ENCODE data around the gene MAPKAP1. TPM values are rescaled to one million over a fixed set of nuclear protein-coding genes. Genes with fewer than 3 reads are reported as not detected.
A peak's percentile ranks its signal among the peaks of the same experiment; 100 is the strongest.

Gene MAPKAP1
- total and polyA plus RNA-seq, 9 of the 15 experiments (the other 6 are each of a cell fraction or from before 2014, with no cell fraction given) = 2.6 to 82.1 (median 61.1) TPM

DNA sequence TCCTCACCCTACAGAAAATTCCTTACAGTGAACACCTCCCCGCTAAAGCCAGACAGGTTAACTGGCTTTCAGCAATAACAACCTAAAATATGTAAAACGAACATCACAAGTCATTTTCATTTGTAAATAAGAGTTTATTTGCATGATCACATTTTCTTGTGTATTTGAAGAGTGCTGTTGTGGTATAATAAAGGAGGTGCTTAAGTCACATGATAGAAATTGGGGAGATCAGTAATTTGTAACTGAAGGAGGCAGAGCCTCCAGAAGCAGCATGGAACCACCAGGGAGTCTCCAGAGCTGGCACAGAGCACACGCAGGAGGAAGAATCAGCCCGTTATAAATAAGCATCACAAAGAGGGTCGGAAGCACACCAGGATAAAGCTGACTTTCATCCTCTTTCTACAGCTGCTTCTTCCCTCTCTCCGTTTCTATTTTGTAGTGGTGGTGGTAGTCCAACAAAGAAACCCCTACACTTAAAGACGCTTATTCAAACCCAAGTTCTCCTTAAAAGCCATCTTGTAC, 210.6 kb downstream of the MAPKAP1 start:
- Histone ChIP-seq H3K4me1 (replicated peaks in 1 of 2; ENCODE audit: control insufficient read depth in 2 of 2, insufficient read depth in 2 of 2, low read length in 2 of 2) (no peaks in the 10 kb centered on the region), H3K79me2 (ENCODE audit: control insufficient read depth, insufficient read depth, low read length) (no peaks in the 10 kb centered on the region), H3K9ac (ENCODE audit: insufficient read depth in 1 of 2, low read depth in 2 of 2, low read length in 2 of 2) (no peak overlapping the region), H3K27ac (ENCODE audit: extremely low read depth, low read depth, low read length) (no peak overlapping the region), H2AFZ (ENCODE audit: low read depth, low read length) (no peak overlapping the region), H3K36me3 (ENCODE audit: control insufficient read depth, insufficient read depth, low read length) (no peaks in the 10 kb centered on the region), H3K4me3 (no peak overlapping the region), H3K9me1 (ENCODE audit: control insufficient read depth, insufficient read depth, low read length) (no peaks in the 10 kb centered on the region), H4K20me1 (replicated peaks; ENCODE audit: control insufficient read depth, insufficient read depth, low read length) (no peaks in the 10 kb centered on the region), H3K9me3 (replicated peaks; ENCODE audit: control insufficient read depth, insufficient read depth, low read depth, low read length) (no peaks in the 10 kb centered on the region), H3K27me3 (ENCODE audit: control insufficient read depth in 2 of 2, insufficient read depth in 2 of 2, low read length in 2 of 2) (no peaks in the 10 kb centered on the region), H3K4me2 (ENCODE audit: insufficient read depth, low read length) (no peak overlapping the region)
- no peak for TF ChIP-seq KDM2B (CRISPR knock-in tag; IDR thresholded peaks at IDR 0.05)
- TF ChIP-seq, protein P1, sequence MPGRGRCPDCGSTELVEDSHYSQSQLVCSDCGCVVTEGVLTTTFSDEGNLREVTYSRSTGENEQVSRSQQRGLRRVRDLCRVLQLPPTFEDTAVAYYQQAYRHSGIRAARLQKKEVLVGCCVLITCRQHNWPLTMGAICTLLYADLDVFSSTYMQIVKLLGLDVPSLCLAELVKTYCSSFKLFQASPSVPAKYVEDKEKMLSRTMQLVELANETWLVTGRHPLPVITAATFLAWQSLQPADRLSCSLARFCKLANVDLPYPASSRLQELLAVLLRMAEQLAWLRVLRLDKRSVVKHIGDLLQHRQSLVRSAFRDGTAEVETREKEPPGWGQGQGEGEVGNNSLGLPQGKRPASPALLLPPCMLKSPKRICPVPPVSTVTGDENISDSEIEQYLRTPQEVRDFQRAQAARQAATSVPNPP (IDR thresholded peaks at IDR 0.05; ENCODE audit: borderline replicate concordance, insufficient read depth, insufficient read length) = no peak
- no peak for TF ChIP-seq ELF4 (CRISPR knock-in tag; IDR thresholded peaks at IDR 0.05)
- TF ChIP-seq, protein P2, sequence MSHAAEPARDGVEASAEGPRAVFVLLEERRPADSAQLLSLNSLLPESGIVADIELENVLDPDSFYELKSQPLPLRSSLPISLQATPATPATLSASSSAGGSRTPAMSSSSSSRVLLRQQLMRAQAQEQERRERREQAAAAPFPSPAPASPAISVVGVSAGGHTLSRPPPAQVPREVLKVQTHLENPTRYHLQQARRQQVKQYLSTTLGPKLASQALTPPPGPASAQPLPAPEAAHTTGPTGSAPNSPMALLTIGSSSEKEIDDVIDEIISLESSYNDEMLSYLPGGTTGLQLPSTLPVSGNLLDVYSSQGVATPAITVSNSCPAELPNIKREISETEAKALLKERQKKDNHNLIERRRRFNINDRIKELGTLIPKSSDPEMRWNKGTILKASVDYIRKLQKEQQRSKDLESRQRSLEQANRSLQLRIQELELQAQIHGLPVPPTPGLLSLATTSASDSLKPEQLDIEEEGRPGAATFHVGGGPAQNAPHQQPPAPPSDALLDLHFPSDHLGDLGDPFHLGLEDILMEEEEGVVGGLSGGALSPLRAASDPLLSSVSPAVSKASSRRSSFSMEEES (CRISPR knock-in tag; IDR thresholded peaks at IDR 0.05) = peak; percentile 15; the same call in 1 of the 2 replicates
- TF ChIP-seq, protein P3, sequence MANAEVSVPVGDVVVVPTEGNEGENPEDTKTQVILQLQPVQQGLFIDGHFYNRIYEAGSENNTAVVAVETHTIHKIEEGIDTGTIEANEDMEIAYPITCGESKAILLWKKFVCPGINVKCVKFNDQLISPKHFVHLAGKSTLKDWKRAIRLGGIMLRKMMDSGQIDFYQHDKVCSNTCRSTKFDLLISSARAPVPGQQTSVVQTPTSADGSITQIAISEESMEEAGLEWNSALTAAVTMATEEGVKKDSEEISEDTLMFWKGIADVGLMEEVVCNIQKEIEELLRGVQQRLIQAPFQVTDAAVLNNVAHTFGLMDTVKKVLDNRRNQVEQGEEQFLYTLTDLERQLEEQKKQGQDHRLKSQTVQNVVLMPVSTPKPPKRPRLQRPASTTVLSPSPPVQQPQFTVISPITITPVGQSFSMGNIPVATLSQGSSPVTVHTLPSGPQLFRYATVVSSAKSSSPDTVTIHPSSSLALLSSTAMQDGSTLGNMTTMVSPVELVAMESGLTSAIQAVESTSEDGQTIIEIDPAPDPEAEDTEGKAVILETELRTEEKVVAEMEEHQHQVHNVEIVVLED (CRISPR knock-in tag; IDR thresholded peaks at IDR 0.05) = no peak
- TF ChIP-seq ZNF124 (CRISPR knock-in tag; IDR thresholded peaks at IDR 0.05) = no peak
- TF ChIP-seq PHF20 (IDR thresholded peaks at IDR 0.05; ENCODE audit: partially characterized antibody) = no peak
- in situ Hi-C loops (cut with MboI) (no loop called here), intact Hi-C loops (cut with micrococcal nuclease) (no loop called here)
- FAIRE-seq (no peak), DNase-seq (ENCODE audit: extremely low read depth in 1 of 4, low spot score in 3 of 4) (no peak), ATAC-seq (no peak)
- CTCF ChIA-PET (ENCODE audit: low intra/inter-chr PET ratio) = no interaction called here
- POLR2A ChIA-PET = interaction anchor here (0.5 to 1.0 kb wide), 2 partner anchors 23 to 61 kb away, joined by 5 to 6 read pairs; no protein-coding TSS in a partner anchor
- WGBS (ENCODE audit: insufficient coverage, low coverage, missing lambda C conversion rate) = 63% methylated on average over 7 of the region's 7 CpGs
- BruUV-seq (replicated peaks) = no TSS peak

All from K562 (cell line).